NB4 (cell line): ENCODE results near the gene ZNF771.

Experiments used
- DNase-seq: peaks from one replicate; pipeline ENCODE4 v3.0.0; 2010; ENCODE audit warnings: low read depth
- H3K4me3 ChIP-seq: one replicate; pipeline ENCODE4 v1.5.1; 2011; ENCODE audit warnings: mild to moderate bottlenecking, low read depth, low read length, moderate library complexity
- CTCF ChIP-seq: IDR thresholded peaks from one replicate; pipeline ENCODE4 v1.5.1; 2012; ENCODE audit warnings: low read depth, low read length
- MAX ChIP-seq: IDR thresholded peaks from 2 replicates; pipeline ENCODE4 v1.6.1; 2011; ENCODE audit warnings: low read depth, low read length
- MYC ChIP-seq: IDR thresholded peaks from 2 replicates; pipeline ENCODE4 v1.6.1; 2011; ENCODE audit warnings: low read depth, low read length
- POLR2A ChIP-seq: IDR thresholded peaks from 2 replicates; pipeline ENCODE4 v1.6.1; 2011; ENCODE audit warnings: mild to moderate bottlenecking; ENCODE audit not compliant: insufficient read length; ENCODE audit errors: extremely low read depth

ZNF771 gene

GRCh38 chr16:30361180-30361579 is 46.2 kb upstream of the ZNF771 start:
- no peak overlapping the region for H3K4me3 ChIP-seq
- DNase-seq: no peak
- TF ChIP-seq POLR2A: no peak
- TF ChIP-seq MAX: no peak
- TF ChIP-seq CTCF: no peak
- no peak for TF ChIP-seq MYC

GRCh38 chr16:30365200-30365599 is 42.2 kb upstream of the ZNF771 start:
- H3K4me3 ChIP-seq: no peak overlapping the region
- DNase-seq: no peak
- no peak for TF ChIP-seq MAX
- no peak for TF ChIP-seq MYC
- no peak for TF ChIP-seq POLR2A
- TF ChIP-seq CTCF: no peak

DNA sequence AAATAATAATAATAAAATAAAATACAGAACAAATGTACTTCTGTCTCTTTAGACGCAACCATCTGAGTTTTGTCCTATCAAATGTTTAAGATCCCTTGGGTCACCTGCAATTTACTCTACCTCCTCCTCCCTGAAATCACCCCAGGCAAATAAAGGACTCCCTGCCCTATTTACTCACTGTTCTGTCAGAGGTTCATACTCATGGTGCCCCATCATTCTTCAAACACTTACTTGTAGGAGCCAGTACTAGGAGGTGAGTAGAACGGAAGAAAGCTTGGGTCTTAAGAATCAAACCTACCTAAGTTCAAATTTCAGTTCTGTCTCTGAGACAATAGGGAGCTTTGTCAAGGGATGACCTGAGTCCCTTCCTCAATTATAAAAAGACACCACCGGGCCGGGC is 40.9 kb upstream of the ZNF771 start:
- TF ChIP-seq POLR2A (no peak), CTCF (no peak), MYC (no peak), MAX (no peak)
- H3K4me3 ChIP-seq: peak overlapping the region; percentile 32
- no peak for DNase-seq

GRCh38 chr16:30367349-30368009 is 39.9 kb upstream of the ZNF771 start:
- peak overlapping the region; percentile 84 for H3K4me3 ChIP-seq
- no peak for DNase-seq

DNA sequence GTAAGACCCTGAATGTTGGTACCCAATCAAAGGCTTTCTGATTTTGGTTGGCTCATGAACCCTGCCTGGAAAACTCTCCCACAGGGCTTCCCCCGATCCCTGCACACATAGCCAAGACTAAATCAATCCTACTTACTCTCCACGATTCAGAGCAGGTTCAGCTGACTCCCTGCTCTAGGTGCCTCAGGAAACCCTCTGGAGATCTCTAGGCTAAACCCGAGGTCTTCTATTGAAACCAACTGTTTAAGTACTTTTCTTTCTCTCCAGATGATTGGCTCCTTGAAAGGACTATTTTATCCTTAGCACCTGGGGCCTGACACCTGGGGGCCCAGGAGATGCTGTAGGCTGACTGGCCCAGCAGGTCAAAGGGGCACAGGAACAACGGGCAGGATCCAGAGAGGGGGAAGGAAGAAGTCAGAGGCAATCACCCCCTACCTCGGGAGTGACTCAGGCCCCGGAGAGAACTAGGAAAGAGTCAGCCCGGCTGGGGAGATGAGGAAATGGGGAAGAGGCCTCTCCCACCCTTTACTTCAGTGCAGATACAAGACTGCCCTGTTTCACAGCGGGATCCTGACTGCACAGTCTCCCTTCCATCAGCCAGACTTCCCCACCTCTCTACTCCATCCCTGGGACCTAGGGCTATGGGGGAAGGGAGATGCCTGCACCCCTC is 39.1 kb upstream of the ZNF771 start:
- no peak for TF ChIP-seq POLR2A
- no peak for TF ChIP-seq MYC
- no peak for TF ChIP-seq CTCF
- TF ChIP-seq MAX: no peak
- H3K4me3 ChIP-seq: peak overlapping the region; percentile 84
- DNase-seq: peak; percentile 84

More at GRCh38 chr16:30367349-30368009, 39.9 kb upstream of the ZNF771 start:
- TF ChIP-seq CTCF: no peak
- no peak for TF ChIP-seq POLR2A
- no peak for TF ChIP-seq MAX
- no peak for TF ChIP-seq MYC
